GM12878 (cell line): ENCODE data around the gene HOXB2. TPM values are rescaled to one million over a fixed set of nuclear protein-coding genes. Genes with fewer than 3 reads are reported as not detected.
"Not testable (repeated sequence)": the region's sequence is repeated elsewhere in the genome, so short reads cannot be mapped to it uniquely, and the experiment has no call there.

Source experiments
- ATAC-seq: fragments of 200-7000 bp; cut with Tn5 transposase; 3 replicates; pipeline ENCODE4 v1.9.1; 2020; ENCODE audit warnings: mild to moderate bottlenecking, moderate library complexity
- BruUV-seq: library from RNA; stranded (reverse); fragments of 400-500 nt; replicated peaks from 2 replicates; lab custom pipeline; 2021; lab: Mats Ljungman, UMichigan
- CTCF ChIA-PET: fragments of 300-600 bp; sonication (Branson Sonifier 250); formaldehyde crosslinking; extraction: SDS; loops from one replicate; lab custom pipeline; 2021; ENCODE audit warnings: inconsistent platforms; lab: Yijun Ruan, JAX
- POLR2A ChIA-PET: fragments of 350-600 bp; formaldehyde crosslinking; extraction: SDS; loops from one replicate; lab custom pipeline; 2021; ENCODE audit warnings: inconsistent platforms; lab: Charles Lee
- RAD21 ChIA-PET: fragments of 300-600 bp; sonication (Branson Sonifier 250); formaldehyde crosslinking; loops from one replicate; lab custom pipeline; 2023; ENCODE audit warnings: antibody characterized with exemption; ENCODE audit not compliant: unreplicated experiment; lab: Charles Lee
- SMC1A ChIA-PET: fragments of 300-600 bp; sonication (Branson Sonifier 250); formaldehyde crosslinking; loops from one replicate; lab custom pipeline; 2023; ENCODE audit not compliant: unreplicated experiment, uncharacterized antibody; lab: Charles Lee
- DNase-seq: peaks from one replicate; pipeline ENCODE4 v3.0.0-alpha.2; 2011; ENCODE audit warnings: low read depth, low spot score
- FAIRE-seq: peaks from 3 replicates; lab custom pipeline; 2011; peaks lifted over from hg19 to GRCh38; lab: Jason Lieb, UNC
- H2AFZ ChIP-seq: 2 replicates; pipeline ENCODE4 v1.6.0; 2011; ENCODE audit warnings: low read depth, low read length, control low read depth; ENCODE audit not compliant: control insufficient read depth
- H3K27ac ChIP-seq: 2 replicates; pipeline ENCODE4 v1.5.1; 2011; ENCODE audit warnings: control low read depth; ENCODE audit not compliant: control insufficient read depth, insufficient read depth
- H3K27me3 ChIP-seq, 2 experiments: replicated peaks in 1 of 2; 2 replicates each; pipeline versions ENCODE4 v1.6.0 to v1.6.1; 2011; ENCODE audit warnings: low read length in 1 of 2; ENCODE audit not compliant: control insufficient read depth in 2 of 2, insufficient read depth in 2 of 2
- H3K36me3 ChIP-seq, 2 experiments: 2 replicates each; pipeline ENCODE4 v1.5.1; 2011; ENCODE audit warnings: low read length in 1 of 2; ENCODE audit not compliant: control insufficient read depth in 2 of 2, insufficient read depth in 2 of 2
- H3K4me1 ChIP-seq: 2 replicates; pipeline ENCODE4 v1.6.1; 2011; ENCODE audit warnings: mild to moderate bottlenecking, low read length, moderate library complexity, mixed read lengths; ENCODE audit not compliant: control insufficient read depth, insufficient read depth
- H3K4me2 ChIP-seq: 2 replicates; pipeline ENCODE4 v1.6.0; 2011; ENCODE audit warnings: control low read depth; ENCODE audit not compliant: control insufficient read depth, insufficient read depth
- H3K4me3 ChIP-seq: fragments of 200-600 bp; sonication (generic); 2 replicates; pipeline ENCODE4 v1.5.1; 2016
- H3K79me2 ChIP-seq: 2 replicates; pipeline ENCODE4 v1.6.0; 2011; ENCODE audit warnings: low read length; ENCODE audit not compliant: control insufficient read depth, insufficient read depth
- H3K9ac ChIP-seq: 2 replicates; pipeline ENCODE4 v1.8.0; 2011; ENCODE audit warnings: low read length, control low read depth, mixed read lengths; ENCODE audit not compliant: control insufficient read depth, insufficient read depth
- H3K9me3 ChIP-seq: replicated peaks from 3 replicates; pipeline ENCODE4 v1.5.1; 2011; ENCODE audit warnings: mild to moderate bottlenecking, low read length; ENCODE audit not compliant: control insufficient read depth, insufficient read depth
- H4K20me1 ChIP-seq: 2 replicates; pipeline ENCODE4 v1.6.0; 2011; ENCODE audit not compliant: control insufficient read depth, insufficient read depth
- BCL11A ChIP-seq: IDR thresholded peaks from 2 replicates; pipeline ENCODE4 v1.6.1; 2011; ENCODE audit warnings: low read depth, low read length
- CBX3 ChIP-seq: fragments of 200-600 bp; sonication (generic); IDR thresholded peaks from 2 replicates; pipeline ENCODE4 v1.6.1; 2016; ENCODE audit warnings: low read depth, borderline replicate concordance
- TCF12 ChIP-seq: IDR thresholded peaks from 2 replicates; pipeline ENCODE4 v1.6.1; 2011; ENCODE audit warnings: low read depth, mild to moderate bottlenecking, low read length
- ZNF217 ChIP-seq: fragments of 450-650 bp; IDR thresholded peaks from 2 replicates; pipeline ENCODE4 v1.6.1; 2017; ENCODE audit warnings: antibody characterized with exemption, mild to moderate bottlenecking
- WGBS: methylation state at CpG from one replicate; pipeline ENCODE4 v1.1.6; 2016; ENCODE audit warnings: low lambda C conversion rate; ENCODE audit not compliant: insufficient replicate concordance, insufficient coverage; ENCODE audit errors: missing lambda C conversion rate; 5-methylcytosine and 5-hydroxymethylcytosine counted together
- in situ Hi-C: fragments of 300-500 bp; cut with MboI; formaldehyde crosslinking; loops from 9 replicates; pipeline ENCODE4 v1.14.3; 2018; ENCODE audit warnings: mixed read lengths
- intact Hi-C: fragments of 100-400 bp; cut with micrococcal nuclease; formaldehyde crosslinking; loops from one replicate; pipeline ENCODE4 v1.14.2; 2022; ENCODE audit not compliant: unreplicated experiment
- polyA plus RNA-seq, 11 experiments: library from polyadenylated mRNA; depleted of rRNA in 4 of 11; unstranded in 6 of 11; stranded (reverse) in 5 of 11; fragments of >200 nt; fragmentation: Nextera tagmentation in 4 of 11; fragmentation: Illumina TruSeq in 1 of 11; extraction: Ambion mirVana in 4 of 11; extraction: Trizol in 1 of 11; gene quantifications; 1 replicate in 1 of 11; 2 replicates in 10 of 11; pipeline versions ENCODE4 v1.2.1 to v1.2.3, GENCODE V29; 2011 to 2016; ENCODE audit warnings: inconsistent platforms in 2 of 11, missing spikeins in 2 of 11, low read depth in 1 of 11
- total RNA-seq, 4 experiments: library from RNA; depleted of rRNA in 3 of 4; stranded (reverse); fragments of >200 nt in 3 of 4; fragmentation: Illumina TruSeq in 1 of 4; extraction: Trizol in 1 of 4; gene quantifications; 2 replicates each; pipeline versions ENCODE4 v1.2.1 to v1.2.3, GENCODE V29; 2013 to 2021

HOXB2 gene
- total and polyA plus RNA-seq, 10 of the 15 experiments (the other 5 are each of a cell fraction or from before 2014, with no cell fraction given): 0.16 to 8.8 (median 2.3) TPM

GRCh38 chr17:48539177-48539576, 5.7 kb downstream of the HOXB2 start:
- in situ Hi-C loops: no loop called here

GRCh38 chr17:48537316-48537715, 7.6 kb downstream of the HOXB2 start:
- FAIRE-seq (no peak), ATAC-seq (no peak), DNase-seq (no peak)
- Histone ChIP-seq H4K20me1 (no peaks in the 10 kb centered on the region), H2AFZ (no peak overlapping the region), H3K9me3 (no peaks in the 10 kb centered on the region), H3K79me2 (peaks cover 7% of the 10 kb centered on the region), H3K9ac (no peak overlapping the region), H3K27me3 (peaks cover 0 to 2% of the 10 kb centered on the region in 2 experiments; a peak in 1 of 4 replicates), H3K4me2 (no peak overlapping the region), H3K4me1 (no peaks in the 10 kb centered on the region), H3K4me3 (no peak overlapping the region), H3K27ac (no peak overlapping the region), H3K36me3 (no peaks in the 10 kb centered on the region)
- in situ Hi-C loops: no loop called here
- intact Hi-C loops: no loop called here
- TF ChIP-seq CBX3 (no peak), TCF12 (no peak), ZNF217 (no peak)
- 56% methylated on average over 3 of the region's 3 CpGs for WGBS
- ChIA-PET CTCF (no interaction called here), POLR2A (interaction anchor here (0.6 kb wide), 1 partner anchor 1220 kb away, joined by 3 read pairs; no protein-coding TSS in a partner anchor), SMC1A (interaction anchor here (0.7 kb wide), 1 partner anchor 187 kb away, joined by 3 read pairs; no protein-coding TSS in a partner anchor), RAD21 (no interaction called here)
- no TSS peak for BruUV-seq

More at GRCh38 chr17:48539177-48539576, 5.7 kb downstream of the HOXB2 start:
- Histone ChIP-seq H3K4me2 (no peak overlapping the region), H3K9me3 (no peaks in the 10 kb centered on the region), H3K4me3 (no peak overlapping the region), H3K79me2 (peaks cover 12% of the 10 kb centered on the region), H3K27ac (no peak overlapping the region), H2AFZ (no peak overlapping the region), H3K4me1 (no peaks in the 10 kb centered on the region), H3K36me3 (no peaks in the 10 kb centered on the region), H4K20me1 (no peaks in the 10 kb centered on the region), H3K27me3 (peaks cover 0 to 4% of the 10 kb centered on the region in 2 experiments; a peak in 1 of 4 replicates), H3K9ac (no peak overlapping the region)
- ChIA-PET SMC1A (interaction anchor here (2.6 to 2.7 kb wide), 2 partner anchors 25 to 35 kb away, joined by 6 to 13 read pairs; no protein-coding TSS in a partner anchor), RAD21 (interaction anchor here (3.3 kb wide), 1 partner anchor 47 kb away, joined by 18 read pairs; no protein-coding TSS in a partner anchor), CTCF (interaction anchor here (1.4 kb wide), 1 partner anchor 203 kb away, joined by 3 read pairs; no protein-coding TSS in a partner anchor), POLR2A (interaction anchor here (0.7 to 1.5 kb wide), 2 partner anchors 10 to 202 kb away, joined by 3 to 6 read pairs; no protein-coding TSS in a partner anchor)
- DNase-seq (no peak), ATAC-seq (no peak), FAIRE-seq (no peak)
- intact Hi-C loops: no loop called here
- TF ChIP-seq BCL11A: no peak
- 93% methylated on average over 4 of the region's 4 CpGs for WGBS
- no TSS peak for BruUV-seq

GRCh38 chr17:48535793-48536559, 8.9 kb downstream of the HOXB2 start:
- H3K27ac ChIP-seq, DNase-seq, RAD21 ChIA-PET, ATAC-seq, H3K9me3 ChIP-seq, H3K79me2 ChIP-seq, H4K20me1 ChIP-seq, H2AFZ ChIP-seq, in situ Hi-C loops, H3K36me3 ChIP-seq, H3K4me3 ChIP-seq, intact Hi-C loops, H3K4me2 ChIP-seq, CTCF ChIA-PET, FAIRE-seq, H3K27me3 ChIP-seq, BruUV-seq, H3K4me1 ChIP-seq, H3K9ac ChIP-seq: not testable (repeated sequence)
- 63% methylated on average over 9 of the region's 9 CpGs for WGBS
- ChIA-PET POLR2A (interaction anchor here (0.7 kb wide), 1 partner anchor 36 kb away, joined by 5 read pairs; no protein-coding TSS in a partner anchor), SMC1A (interaction anchor here (0.6 kb wide), 1 partner anchor 195 kb away, joined by 3 read pairs; no protein-coding TSS in a partner anchor)
